ENCODE results near the gene PARP6.

DNA sequence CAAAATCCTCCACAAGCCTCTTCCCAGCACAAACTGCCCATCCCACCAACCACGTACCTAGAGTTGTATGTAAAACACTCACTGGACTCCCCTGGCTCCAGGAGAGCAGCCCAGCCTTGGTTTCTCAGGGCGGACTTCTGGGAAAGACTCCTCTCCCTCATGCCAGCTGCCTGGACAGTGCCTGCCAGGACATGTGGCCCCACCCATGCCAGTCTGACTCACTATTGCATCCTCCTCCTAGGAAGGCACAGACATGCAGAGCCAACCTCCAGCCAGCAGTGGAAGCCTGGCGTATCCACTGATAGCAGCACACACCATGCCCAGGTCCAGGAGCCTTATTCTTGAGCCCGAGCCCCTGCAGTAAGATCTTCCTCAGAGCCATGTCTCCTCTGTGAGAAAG lies 50.0 kb downstream of the PARP6 start:
- TF ChIP-seq CREB1 (IDR thresholded peaks at IDR 0.05; ENCODE audit: low read depth): no peak
- TF ChIP-seq, protein P1, sequence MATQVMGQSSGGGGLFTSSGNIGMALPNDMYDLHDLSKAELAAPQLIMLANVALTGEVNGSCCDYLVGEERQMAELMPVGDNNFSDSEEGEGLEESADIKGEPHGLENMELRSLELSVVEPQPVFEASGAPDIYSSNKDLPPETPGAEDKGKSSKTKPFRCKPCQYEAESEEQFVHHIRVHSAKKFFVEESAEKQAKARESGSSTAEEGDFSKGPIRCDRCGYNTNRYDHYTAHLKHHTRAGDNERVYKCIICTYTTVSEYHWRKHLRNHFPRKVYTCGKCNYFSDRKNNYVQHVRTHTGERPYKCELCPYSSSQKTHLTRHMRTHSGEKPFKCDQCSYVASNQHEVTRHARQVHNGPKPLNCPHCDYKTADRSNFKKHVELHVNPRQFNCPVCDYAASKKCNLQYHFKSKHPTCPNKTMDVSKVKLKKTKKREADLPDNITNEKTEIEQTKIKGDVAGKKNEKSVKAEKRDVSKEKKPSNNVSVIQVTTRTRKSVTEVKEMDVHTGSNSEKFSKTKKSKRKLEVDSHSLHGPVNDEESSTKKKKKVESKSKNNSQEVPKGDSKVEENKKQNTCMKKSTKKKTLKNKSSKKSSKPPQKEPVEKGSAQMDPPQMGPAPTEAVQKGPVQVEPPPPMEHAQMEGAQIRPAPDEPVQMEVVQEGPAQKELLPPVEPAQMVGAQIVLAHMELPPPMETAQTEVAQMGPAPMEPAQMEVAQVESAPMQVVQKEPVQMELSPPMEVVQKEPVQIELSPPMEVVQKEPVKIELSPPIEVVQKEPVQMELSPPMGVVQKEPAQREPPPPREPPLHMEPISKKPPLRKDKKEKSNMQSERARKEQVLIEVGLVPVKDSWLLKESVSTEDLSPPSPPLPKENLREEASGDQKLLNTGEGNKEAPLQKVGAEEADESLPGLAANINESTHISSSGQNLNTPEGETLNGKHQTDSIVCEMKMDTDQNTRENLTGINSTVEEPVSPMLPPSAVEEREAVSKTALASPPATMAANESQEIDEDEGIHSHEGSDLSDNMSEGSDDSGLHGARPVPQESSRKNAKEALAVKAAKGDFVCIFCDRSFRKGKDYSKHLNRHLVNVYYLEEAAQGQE (IDR thresholded peaks at IDR 0.05; ENCODE audit: low read depth): no peak
- no peak for TF ChIP-seq ZBTB7A (IDR thresholded peaks at IDR 0.05; ENCODE audit: low read depth)
- TF ChIP-seq EP300 (IDR thresholded peaks at IDR 0.05; ENCODE audit: borderline replicate concordance): no peak
- no peak for TF ChIP-seq YY1 (IDR thresholded peaks at IDR 0.05; ENCODE audit: low read depth)
- no peak for TF ChIP-seq EGR1 (IDR thresholded peaks at IDR 0.05)
- TF ChIP-seq CEBPB (IDR thresholded peaks at IDR 0.05): no peak
- no peak for TF ChIP-seq TCF12 (IDR thresholded peaks at IDR 0.05; ENCODE audit: low read depth)
- TF ChIP-seq NFIC (IDR thresholded peaks at IDR 0.05): no peak
- TF ChIP-seq MAX (IDR thresholded peaks at IDR 0.05): no peak

Measured in Ishikawa (cell line).